ENCODE data around the gene BID. TPM values are rescaled to one million over a fixed set of nuclear protein-coding genes. Genes with fewer than 3 reads are reported as not detected.
"Not testable (repeated sequence)": the region's sequence is repeated elsewhere in the genome, so short reads cannot be mapped to it uniquely, and the experiment has no call there.

The BID gene
- total RNA-seq, 1 experiment from 2014 or later: 258 TPM

- peak; percentile 96 for DNase-seq (ENCODE audit: low read depth)
These were observed 68.0 kb downstream of the BID start for GRCh38 chr22:17705951-17706900.

DNA sequence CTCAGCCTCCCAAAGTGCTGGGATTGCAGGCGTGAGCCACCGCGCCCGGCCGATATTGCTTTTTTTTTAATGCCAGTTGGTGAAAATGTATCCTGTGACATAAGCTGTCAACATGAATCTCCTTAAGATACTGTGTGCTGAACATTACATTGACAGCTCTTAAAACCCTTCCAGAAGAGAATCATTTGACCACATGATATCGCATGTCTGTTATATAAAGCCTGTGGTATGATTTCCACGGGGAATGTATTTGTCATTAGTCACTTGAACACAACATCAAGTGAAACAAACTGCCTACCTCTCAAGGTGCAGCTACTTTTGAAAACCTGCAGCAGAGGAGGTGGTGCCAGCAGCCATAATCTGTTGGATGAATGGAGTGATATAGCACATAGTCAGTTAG is 68.7 kb downstream of the BID start:
- DNase-seq (ENCODE audit: low read depth): peak; percentile 11

DNA sequence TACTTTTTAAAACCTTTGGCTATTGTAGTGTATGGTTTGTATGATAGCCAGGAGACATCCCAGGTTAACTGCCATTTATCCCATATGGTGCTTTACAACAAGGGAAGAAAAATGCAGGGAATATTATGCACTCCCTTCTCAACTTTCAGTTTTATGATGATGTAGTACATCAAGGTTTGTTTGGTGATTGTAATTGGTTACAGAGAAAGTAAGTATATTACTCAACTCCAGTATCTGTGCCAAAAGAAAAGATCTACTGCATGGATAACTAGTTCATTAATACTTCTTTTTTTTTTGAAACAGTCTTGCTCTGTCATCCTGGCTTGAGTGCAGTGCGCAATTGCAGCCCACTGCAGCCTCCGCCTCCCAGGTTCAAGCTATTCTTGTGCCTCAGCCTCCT is 70.5 kb downstream of the BID start:
- no peak for DNase-seq (ENCODE audit: low read depth)

DNA sequence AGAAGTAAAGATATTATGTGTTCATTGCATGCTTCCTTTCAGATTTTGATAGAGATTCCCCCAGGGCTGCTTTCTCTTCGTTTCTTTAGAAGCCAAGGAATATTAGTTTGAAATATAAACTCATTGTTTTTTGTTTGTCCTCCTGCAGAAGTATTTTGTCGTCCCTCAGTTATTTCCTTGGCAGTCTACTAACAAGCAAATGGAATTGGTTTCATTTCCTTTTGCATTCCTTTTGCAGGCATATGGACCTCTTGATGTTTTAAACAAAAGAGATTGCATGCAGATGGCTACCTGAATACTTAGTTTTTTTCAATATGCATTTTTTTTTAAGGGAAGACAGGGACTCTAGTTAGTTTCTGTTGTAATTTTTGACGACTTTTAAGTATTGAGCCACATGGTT is 73.5 kb downstream of the BID start:
- no peak for DNase-seq (ENCODE audit: low read depth)

GRCh38 chr22:17699696-17700340 is 74.5 kb downstream of the BID start:
- no peak for DNase-seq (ENCODE audit: low read depth)

- no peak for DNase-seq (ENCODE audit: low read depth)
These were observed 75.3 kb downstream of the BID start for GRCh38 chr22:17698948-17699347.

GRCh38 chr22:17698276-17698675 is 76.0 kb downstream of the BID start:
- DNase-seq (ENCODE audit: low read depth): not testable (repeated sequence)

DNA sequence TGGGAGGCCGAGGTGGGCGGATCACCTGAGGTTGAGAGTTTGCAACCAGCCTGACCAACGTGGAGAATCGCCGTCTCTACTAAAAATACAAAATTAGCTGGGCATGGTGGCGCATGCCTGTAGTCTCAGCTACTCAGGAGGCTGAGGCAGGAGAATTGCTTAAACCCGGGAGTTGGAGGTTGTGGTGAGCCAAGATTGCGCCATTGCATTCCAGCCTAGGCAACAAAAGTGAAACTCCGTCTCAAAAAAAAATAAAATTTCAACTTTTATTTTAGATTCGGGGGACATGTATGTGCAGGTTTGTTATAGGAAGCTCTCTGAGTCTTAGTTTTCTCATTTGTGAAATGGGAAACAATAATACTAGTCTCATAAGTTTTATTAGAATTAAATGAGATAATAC is 77.1 kb downstream of the BID start:
- DNase-seq (ENCODE audit: low read depth): not testable (repeated sequence)

- no peak for DNase-seq (ENCODE audit: low read depth)
These were observed 78.3 kb downstream of the BID start for GRCh38 chr22:17695986-17696385.

DNA sequence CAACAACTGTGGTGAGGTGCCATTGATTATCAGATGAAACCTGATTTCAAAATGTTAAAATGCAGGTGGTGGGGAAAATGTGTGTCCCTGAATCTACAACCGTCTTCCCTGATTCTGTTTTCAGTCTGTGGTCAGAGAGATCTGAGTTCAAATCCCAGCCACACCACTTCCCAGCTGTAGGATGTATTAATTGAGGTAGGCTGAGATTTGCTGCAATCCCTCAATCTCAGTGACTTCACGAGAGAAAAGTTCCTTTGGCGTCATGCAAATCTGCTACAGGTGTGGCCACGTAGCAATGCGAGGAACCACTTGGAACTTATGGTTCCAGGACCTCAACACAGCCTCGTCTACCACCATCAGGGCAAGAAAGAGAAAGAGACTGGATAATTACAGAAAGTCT is 79.5 kb downstream of the BID start:
- no peak for DNase-seq (ENCODE audit: low read depth)

GRCh38 chr22:17694193-17694592 is 80.1 kb downstream of the BID start:
- no peak for DNase-seq (ENCODE audit: low read depth)

DNA sequence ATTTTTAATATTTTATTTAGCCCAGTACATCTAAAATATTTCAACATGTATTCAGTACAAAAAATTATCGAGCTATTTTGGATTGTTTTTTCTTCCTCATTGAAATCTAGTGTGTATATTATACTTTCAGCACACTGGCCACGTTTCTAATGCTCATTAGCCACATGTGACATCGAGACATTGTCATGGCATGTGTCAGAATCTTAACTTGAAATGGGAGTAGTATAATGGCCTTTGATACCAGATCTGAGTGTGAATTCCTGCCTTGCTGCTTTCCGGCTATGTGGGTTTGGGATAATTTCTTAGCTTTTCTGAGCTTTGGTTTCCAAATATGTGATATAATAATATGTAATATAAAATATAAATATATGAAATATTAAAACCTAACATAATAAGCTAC is 81.4 kb downstream of the BID start:
- DNase-seq (ENCODE audit: low read depth): no peak

DNA sequence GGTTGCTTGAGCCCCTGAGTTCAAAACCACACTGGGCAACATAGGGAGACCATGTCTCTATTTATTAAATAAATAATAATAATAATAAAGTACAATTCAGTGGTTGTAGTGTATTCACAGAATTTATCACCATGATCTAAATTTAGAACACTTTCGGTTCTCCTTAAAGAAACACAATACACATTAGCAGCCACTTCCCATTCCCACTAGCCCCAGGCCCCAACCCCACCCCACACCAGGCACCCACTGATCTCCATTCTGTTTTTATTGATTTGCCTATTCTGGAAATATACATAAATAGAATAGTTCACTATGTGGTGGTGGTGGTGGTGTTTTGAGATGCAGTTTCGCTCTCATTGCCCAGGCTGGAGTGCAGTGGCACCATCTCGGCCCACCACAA is 90.0 kb downstream of the BID start:
- DNase-seq (ENCODE audit: low read depth): no peak

Small RNA genes within 50 kb of the gene (small RNA-seq; reads per million reads assigned to genes)
- gene MIR3198-1: not detected

Other genes with a start within 250 kb of the BID start
- 0.16 TPM in 1 of 2 replicates, not detected in the other for gene SLC25A18, start 211.0 kb downstream of the BID start, total RNA-seq (2014; rRNA removed; shearing (Covaris generic))
- 139 and 142 TPM in 2 replicates for gene ATP6V1E1, start 145.7 kb downstream of the BID start, total RNA-seq (2014; rRNA removed; shearing (Covaris generic))
- 41.4 and 43.8 TPM in 2 replicates for gene BCL2L13, start 135.7 kb downstream of the BID start, total RNA-seq (2014; rRNA removed; shearing (Covaris generic))

Data from HT1080 (cell line).